Cardiac muscle cell (in vitro differentiated cells and primary cell): ENCODE results near the gene CCR6. TPM values are rescaled to one million over a fixed set of nuclear protein-coding genes. Genes with fewer than 3 reads are reported as not detected.
"Not testable (repeated sequence)": the region's sequence is repeated elsewhere in the genome, so short reads cannot be mapped to it uniquely, and the experiment has no call there.

Experiments
- DNase-seq, 2 donors: peaks; one replicate each; pipeline versions ENCODE4 v3.0.0 to v3.0.0-alpha.2; 2010 to 2017; ENCODE audit warnings: low read depth in 1 of 2, low spot score in 1 of 2
- H3K27ac ChIP-seq: fragments of 200-600 bp; sonication (generic); 2 replicates; pipeline ENCODE4 v1.5.1; 2016
- H3K27me3 ChIP-seq: fragments of 200-600 bp; sonication (generic); 2 replicates; pipeline ENCODE4 v1.6.0; 2016; ENCODE audit warnings: control low read depth
- H3K36me3 ChIP-seq: fragments of 200-600 bp; sonication (generic); 2 replicates; pipeline ENCODE4 v1.5.1; 2016; ENCODE audit warnings: control low read depth
- H3K4me1 ChIP-seq: fragments of 200-600 bp; sonication (generic); 2 replicates; pipeline ENCODE4 v1.8.1; 2017; ENCODE audit warnings: low read depth, mild to moderate bottlenecking, mixed run types
- H3K4me3 ChIP-seq: fragments of 200-600 bp; sonication (generic); 2 replicates; pipeline ENCODE4 v1.5.1; 2016; ENCODE audit warnings: mild to moderate bottlenecking
- H3K9me3 ChIP-seq: fragments of 200-600 bp; sonication (generic); 2 replicates; pipeline ENCODE4 v1.5.1; 2017; ENCODE audit warnings: low read depth, mild to moderate bottlenecking, control low read depth
- polyA plus RNA-seq: library from polyadenylated mRNA; unstranded; fragments of >200 nt; fragmentation: Nextera tagmentation; extraction: Ambion mirVana; gene quantifications from 2 replicates; pipeline ENCODE4 v1.2.1, GENCODE V29; 2016
- total RNA-seq: library from RNA; depleted of rRNA; stranded (reverse); fragments of >200 nt; gene quantifications from 2 replicates; pipeline ENCODE4 v1.2.3, GENCODE V29; 2016

The CCR6 gene
- total and polyA plus RNA-seq, 2 experiments from 2014 or later, result not detected

DNA sequence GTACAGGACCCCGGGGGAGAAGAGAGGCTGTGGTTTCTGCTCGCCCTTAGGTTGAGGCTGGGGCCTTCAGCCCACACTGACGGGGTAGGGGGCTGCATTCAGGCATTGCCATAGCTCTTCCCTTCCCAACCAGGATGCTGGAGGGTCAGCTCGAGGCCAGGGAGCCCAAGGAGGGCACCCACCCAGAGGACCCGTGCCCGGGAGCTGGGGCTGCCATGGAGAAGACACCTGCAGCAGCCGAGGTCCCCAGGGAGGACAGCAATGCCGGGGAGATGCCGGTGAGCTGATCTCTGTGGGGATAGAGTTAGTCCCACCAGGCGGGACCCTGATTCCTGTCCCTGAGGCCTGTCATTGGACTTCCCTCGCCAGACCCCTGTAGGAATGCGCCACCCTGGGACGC lies 49.1 kb downstream of the CCR6 start:
- H3K4me3 ChIP-seq, result not testable (repeated sequence)

DNA sequence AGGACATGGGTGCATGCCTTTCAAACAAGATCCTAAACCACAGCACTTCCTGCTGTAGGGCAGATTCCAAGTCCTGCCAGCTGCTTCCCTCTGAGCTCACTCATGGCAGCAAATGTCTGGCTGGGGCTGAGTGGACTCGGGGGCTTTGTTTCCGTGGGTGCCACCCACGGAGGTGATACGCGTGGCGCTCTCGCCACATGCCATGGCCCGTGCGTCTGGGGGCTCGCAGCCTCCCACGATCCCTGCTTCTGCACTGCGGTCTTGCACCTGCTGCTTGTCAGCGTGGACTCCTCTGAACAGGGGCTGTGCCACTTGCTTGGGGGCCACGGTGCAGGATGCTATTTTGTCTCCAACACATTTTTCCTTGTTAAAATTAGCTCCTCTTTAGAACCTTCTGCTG lies 54.4 kb downstream of the CCR6 start:
- not testable (repeated sequence) for H3K36me3 ChIP-seq

More for the DNA sequence above, 49.1 kb downstream of the CCR6 start:
- H3K4me1 ChIP-seq, H3K27me3 ChIP-seq, H3K9me3 ChIP-seq, H3K36me3 ChIP-seq, DNase-seq, H3K27ac ChIP-seq: not testable (repeated sequence)

DNA sequence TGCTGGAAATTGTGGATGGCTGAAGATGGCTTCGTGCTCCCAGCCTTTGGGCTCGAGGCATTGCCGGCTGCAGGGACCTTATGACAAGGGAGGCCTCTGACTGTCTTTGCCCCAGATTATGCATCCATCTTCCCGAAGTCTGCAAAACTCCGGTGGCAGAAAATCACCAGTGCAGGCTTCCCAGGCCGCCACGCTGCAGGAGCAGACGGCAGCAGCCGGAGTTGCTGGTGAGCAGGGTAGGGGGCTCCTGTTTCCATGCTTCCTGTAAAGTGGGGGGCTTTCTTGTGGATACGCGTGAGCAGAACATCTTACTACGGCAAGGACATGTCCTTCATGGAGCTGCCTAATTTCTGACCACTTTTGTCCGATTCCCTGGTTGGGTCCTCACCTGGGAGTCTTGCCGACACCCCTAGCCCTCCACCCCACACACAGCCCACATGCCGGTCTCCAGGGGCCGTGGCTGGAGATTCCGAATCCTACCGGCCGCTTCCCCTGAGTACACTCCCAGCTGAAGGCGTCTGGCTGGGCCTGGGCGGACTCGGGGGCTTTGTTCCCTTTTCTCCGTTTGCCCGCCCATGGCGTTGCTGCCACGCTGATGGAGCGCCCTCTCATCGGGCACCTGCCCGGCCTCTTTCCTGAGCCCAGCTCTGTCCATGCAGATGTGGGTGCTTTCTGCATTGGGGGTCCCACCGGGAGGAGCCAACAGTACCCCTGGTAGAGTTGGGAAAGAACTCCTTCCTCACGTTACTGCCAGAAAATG lies 56.2 kb downstream of the CCR6 start:
- not testable (repeated sequence) for DNase-seq, H3K4me1 ChIP-seq

More for the DNA sequence above, 54.4 kb downstream of the CCR6 start:
- H3K27ac ChIP-seq, H3K4me1 ChIP-seq, H3K4me3 ChIP-seq, H3K9me3 ChIP-seq, DNase-seq, H3K27me3 ChIP-seq: not testable (repeated sequence)

DNA sequence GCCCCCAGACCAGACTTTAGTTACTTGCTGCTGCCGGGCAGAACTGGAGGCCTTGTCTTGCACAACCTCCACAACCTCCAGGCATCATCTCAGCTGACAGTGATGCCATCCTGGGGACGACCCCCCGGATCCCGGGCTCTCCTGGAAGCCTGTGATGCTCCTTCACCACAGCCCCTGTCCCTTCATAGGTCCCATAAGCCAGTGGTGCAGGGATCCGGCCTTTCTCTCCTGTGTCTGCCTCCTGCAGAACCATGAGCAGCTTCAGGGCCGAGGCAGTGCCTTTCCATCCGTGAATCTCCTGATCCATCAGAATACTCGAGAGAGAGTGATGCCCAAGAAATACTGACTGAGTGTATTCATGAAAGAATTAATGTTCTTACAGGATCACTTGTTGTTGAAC lies 57.2 kb downstream of the CCR6 start:
- H3K4me3 ChIP-seq, H3K4me1 ChIP-seq, H3K36me3 ChIP-seq, H3K27ac ChIP-seq, DNase-seq, H3K9me3 ChIP-seq, H3K27me3 ChIP-seq: not testable (repeated sequence)

More for the DNA sequence above, 56.2 kb downstream of the CCR6 start:
- H3K9me3 ChIP-seq, H3K27me3 ChIP-seq, H3K36me3 ChIP-seq, H3K27ac ChIP-seq, H3K4me3 ChIP-seq: not testable (repeated sequence)

DNA sequence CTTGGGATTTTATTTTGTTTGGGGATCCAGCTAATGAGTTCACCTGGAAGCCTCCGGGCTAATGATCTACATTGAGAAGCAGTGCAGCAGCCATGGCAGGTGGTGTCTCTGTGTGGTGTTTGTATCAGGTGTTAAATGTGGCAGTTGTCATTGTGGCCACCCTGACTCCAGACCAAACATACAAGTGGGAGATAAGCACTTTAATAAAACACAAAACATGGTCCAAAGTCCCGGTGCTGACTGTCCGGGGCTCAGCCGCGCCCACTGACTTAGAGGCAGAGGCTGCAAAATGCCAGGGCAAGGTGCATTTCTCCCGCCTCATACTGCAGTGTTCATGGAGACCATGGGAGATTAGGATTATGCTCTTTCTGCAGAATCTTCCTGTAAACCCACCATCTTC lies 58.5 kb downstream of the CCR6 start:
- H3K27ac ChIP-seq, H3K4me3 ChIP-seq, H3K9me3 ChIP-seq, DNase-seq, H3K4me1 ChIP-seq, H3K27me3 ChIP-seq, H3K36me3 ChIP-seq: not testable (repeated sequence)

DNA sequence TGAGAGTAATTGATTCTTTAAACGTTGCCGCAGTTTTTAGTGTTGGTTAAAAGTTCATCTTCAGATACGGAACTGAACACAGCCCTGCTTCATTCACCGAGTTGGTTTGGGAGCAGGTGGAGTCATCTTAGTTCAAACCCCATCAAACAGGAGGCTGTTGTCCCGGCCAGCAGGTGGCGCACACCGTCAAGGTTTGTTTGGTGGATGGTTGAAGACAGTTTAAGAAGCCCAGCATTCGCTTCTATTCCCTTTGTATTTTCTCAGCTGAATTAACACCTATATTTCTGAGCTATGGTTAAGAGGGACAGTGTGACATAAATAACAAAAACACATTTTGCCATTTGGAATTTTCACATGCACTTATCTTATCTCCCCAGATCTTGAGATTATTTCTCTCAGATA lies 60.0 kb downstream of the CCR6 start:
- not testable (repeated sequence) for DNase-seq, H3K36me3 ChIP-seq, H3K27me3 ChIP-seq, H3K4me3 ChIP-seq, H3K4me1 ChIP-seq, H3K27ac ChIP-seq, H3K9me3 ChIP-seq

DNA sequence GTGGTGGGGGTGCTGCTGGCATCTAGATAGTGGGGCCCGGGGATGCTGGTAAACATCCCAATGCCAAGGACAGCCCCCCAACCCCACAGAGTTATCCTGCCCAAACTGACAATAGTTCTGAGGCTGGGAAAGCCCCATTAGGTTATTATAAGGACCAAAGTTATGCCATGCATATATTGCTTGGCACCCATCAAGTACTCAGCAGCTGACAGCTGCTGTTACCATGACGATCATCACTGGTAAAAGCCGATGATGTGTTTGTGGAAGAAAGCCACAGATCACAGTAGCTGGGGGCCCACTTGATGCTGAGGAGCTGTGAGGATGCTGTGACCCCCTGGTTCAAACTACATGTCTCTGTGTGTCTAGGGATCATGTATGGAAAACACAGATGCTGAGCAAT lies 62.2 kb downstream of the CCR6 start:
- not testable (repeated sequence) for DNase-seq, H3K9me3 ChIP-seq, H3K27me3 ChIP-seq, H3K27ac ChIP-seq, H3K4me1 ChIP-seq, H3K36me3 ChIP-seq, H3K4me3 ChIP-seq

DNA sequence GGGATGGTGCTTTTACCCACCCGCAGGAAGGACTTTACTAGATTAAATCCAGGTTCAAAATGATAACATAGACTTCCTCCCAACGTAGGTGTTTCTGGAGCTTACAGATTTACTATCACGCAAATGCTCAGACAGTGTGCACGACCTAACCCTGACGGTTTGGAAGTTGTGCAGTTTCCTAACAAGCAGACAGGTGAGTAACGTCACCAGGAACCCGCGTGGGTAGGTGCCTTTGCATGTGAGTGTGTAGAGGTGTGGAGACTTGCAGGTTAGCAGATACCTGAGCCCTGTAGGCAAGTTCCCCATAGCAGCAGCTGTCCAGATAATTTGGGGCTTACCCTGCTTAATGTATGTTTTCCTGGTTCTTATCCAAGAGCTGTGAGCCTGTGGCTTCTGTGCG lies 64.4 kb downstream of the CCR6 start:
- H3K4me3 ChIP-seq, H3K27ac ChIP-seq, DNase-seq, H3K27me3 ChIP-seq, H3K4me1 ChIP-seq, H3K36me3 ChIP-seq, H3K9me3 ChIP-seq: not testable (repeated sequence)

Other genes with a start within 250 kb of the CCR6 start
- 24.1 and 27.0 TPM in 2 replicates for gene RNASET2, start 166.5 kb upstream of the CCR6 start, total RNA-seq
- 20.7 and 28.9 TPM in 2 replicates for gene RNASET2, start 166.5 kb upstream of the CCR6 start, polyA plus RNA-seq
- 9.1 and 26.1 TPM in 2 replicates for gene CEP43, start 123.7 kb upstream of the CCR6 start, total RNA-seq
- 18.3 and 23.0 TPM in 2 replicates for gene CEP43, start 123.7 kb upstream of the CCR6 start, polyA plus RNA-seq
- not detected in 2 replicates for gene GPR31, start 34.9 kb downstream of the CCR6 start, total RNA-seq
- gene GPR31, start 34.9 kb downstream of the CCR6 start, polyA plus RNA-seq, result not detected in 2 replicates
- not detected in 2 replicates for gene UNC93A, start 168.2 kb downstream of the CCR6 start, total RNA-seq
- not detected in 2 replicates for gene UNC93A, start 168.2 kb downstream of the CCR6 start, polyA plus RNA-seq
- gene TTLL2, start 202.0 kb downstream of the CCR6 start, total RNA-seq, result not detected in 2 replicates
- gene TTLL2, start 202.0 kb downstream of the CCR6 start, polyA plus RNA-seq, result 0.55 TPM in 1 of 2 replicates, not detected in the other